ENCODE measurements around the gene PILRA.
"Not testable (repeated sequence)": the region's sequence is repeated elsewhere in the genome, so short reads cannot be mapped to it uniquely, and the experiment has no call there.

The PILRA gene

DNA sequence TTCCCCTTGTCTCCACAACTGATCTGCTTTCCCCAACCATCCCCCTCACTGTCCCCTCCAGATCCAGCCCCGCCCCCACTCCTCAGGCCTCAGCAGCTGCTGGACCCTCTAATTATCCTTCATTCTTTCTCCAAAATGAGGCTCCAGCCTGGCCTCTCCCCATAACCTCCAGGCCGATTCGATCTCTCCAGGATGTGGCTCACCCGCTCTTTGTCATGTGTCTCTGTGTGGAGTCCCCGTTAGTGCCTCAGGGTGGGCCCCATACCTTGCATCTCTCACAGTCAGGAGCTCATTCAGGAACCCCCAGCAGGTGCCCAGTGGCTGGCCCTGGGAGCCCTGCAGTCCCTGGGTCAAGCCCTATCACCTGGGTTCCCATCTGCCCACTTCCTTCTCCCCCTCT, 1.3 kb downstream of the PILRA start:
- DNase-seq (ENCODE audit: insufficient read length, low spot score) = no peak
- FAIRE-seq = no peak

DNA sequence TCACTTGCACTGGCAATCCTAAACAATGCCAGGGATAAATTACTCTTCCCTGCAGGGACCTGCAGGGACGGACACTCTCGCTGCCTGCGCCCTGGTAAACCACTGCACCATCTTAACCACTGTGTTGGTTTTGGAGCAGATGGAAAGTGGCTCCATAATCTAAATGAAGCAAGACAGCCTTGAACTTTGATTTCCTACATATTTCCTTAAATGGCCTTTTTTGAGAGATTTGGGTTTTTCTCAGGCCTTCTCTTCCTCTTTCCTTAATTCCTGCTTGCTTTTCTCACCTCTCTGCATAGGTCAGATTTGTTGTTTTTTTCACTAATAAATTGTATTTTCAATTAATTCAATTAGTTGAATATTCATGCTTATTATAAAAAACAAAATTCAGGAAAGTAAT, 2.8 kb downstream of the PILRA start:
- DNase-seq (ENCODE audit: insufficient read length, low spot score) (no peak), FAIRE-seq (no peak)

DNA sequence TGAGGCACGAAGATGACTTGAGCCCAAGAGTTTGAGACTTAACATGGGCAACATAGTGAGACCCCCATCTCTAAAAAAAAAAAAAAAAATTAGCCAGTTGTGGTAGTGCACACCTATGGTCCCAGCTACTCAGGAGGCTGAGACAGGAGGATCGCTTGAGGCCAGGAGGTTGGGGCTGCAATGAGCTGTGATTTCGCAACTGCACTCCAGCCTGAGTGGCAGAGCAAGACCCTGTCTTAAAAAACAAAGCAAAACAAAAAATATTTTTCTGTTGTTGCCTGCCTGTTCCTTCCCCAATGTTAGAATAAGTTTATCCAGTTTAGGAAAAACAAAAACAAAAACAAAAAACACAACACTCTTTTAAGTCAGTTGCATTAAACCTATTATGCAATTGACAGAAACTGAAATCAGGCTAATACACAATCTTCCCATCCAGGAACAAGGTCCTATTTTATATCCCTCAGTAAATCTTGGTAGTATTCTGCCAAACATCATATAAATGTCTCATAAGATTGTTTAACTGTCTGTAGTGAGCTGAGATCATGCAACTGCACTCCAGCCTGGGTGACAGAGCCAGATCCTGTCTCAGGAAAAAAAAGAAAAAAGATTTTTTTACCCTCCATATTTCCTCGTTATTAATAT, 4.9 kb downstream of the PILRA start:
- FAIRE-seq (no peak), DNase-seq (ENCODE audit: insufficient read length, low spot score) (no peak)

DNA sequence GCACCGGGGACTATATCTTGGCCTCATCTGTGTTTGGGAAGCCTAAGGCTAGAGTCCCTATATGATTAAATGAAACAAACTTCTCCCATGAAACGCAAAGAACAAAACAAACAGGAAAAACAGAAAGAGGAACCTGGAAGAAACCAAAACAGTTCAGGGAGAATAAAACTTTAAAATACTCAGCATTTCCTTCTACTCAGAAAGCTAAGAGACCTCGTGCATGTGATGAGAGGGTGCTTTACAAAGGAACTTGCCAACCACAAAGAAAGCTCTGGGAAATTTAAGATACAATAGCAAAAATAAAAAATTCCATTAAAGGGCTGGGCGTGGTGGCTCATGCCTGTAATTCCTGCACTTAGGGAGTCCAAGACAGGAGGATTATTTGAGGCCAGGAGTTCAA, 6.9 kb downstream of the PILRA start:
- DNase-seq (ENCODE audit: insufficient read length, low spot score) (no peak), FAIRE-seq (no peak)

DNA sequence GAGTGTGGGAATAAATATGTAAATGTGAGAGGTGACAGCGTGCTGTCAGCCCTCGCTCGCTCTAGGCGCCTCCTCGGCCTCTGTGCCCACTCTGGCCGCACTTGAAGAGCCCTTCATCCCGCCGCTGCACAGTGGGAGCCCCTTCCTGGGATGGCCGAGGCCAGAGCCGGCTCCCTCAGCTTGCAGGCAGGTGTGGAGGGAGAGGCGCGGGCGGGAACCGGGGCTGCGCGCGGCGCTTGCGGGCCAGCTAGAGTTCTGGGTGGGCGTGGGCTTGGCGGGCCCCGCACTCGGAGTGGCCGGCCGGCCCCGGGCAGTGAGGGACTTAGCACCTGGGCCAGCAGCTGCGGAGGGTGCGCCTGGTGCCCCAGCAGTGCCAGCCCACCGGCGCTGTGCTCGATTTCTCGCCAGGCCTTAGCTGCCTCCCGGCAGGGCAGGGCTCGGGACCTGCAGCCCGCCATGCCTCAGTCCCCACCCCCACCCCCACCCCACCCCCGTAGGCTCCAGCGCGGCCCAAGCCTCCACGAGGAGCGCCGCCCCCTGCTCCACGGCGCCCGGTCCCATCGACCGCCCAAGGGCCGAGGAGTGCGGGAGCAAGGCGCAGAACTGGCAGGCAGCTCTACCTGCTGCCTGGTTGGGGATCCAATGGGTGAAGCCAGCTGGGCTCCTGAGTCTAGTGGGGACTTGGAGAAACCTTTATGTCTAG, 8.4 kb downstream of the PILRA start:
- FAIRE-seq; DNase-seq (ENCODE audit: insufficient read length, low spot score): not testable (repeated sequence)

DNA sequence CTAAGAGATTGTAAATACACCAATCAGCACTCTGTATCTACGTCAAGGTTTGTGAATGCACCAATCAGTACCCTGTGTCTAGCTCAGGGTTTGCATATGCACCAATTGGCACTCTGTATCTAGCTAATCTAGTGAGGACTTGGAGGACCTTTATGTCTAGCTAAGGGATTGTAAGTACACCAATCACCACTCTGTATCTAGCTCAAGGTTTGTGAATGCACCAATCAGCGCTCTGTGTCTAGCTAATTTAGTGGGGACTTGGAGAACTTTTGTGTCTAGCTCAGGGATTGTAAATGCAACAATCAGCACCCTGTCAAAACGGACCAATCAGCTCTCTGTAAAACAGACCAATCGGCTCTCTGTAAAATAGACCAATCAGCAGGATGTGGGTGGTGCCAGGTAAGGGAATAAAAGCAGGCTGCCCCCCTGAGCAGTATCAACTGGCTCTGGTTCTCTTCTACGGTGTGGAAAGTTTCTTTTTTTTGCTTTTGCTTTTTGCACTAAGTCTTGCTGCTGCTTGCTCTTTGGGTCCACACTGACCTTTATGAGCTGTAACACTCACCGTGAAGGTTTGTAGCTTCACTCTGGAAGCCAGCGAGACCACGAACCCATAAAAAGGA, 9.1 kb downstream of the PILRA start:
- FAIRE-seq; DNase-seq (ENCODE audit: insufficient read length, low spot score): not testable (repeated sequence)

DNA sequence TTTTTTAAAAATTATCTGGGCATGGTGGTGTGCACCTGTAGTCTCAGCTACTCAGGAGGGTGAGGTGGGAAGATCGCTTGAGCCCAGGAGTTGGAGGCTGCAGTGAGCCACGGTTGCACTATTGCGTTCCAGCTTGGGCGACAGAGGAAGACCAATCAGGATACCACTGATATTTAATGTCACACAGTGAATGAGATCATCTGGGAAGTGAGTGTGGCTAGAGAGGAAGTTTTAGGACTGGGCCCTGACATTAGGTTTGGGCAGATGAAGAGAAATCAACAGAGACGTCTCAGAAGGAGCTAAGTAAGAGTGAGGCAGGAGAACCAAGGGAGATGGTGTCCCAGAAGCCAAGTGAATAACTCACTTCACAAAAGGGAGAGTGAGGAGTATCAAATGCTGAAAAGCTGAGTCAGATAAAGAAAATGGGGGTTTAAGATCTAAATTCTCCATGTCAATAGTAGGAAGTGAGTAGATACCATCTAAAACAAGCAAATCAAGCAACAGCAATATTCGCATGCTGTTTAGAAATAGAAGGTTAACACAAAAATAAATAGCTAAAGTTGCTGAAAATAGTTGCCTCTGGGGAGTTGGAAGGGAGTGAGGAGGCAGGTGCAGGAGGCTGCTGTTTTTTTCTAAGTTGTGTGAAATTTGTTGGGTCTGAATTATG, 11.5 kb downstream of the PILRA start:
- FAIRE-seq (no peak), DNase-seq (ENCODE audit: insufficient read length, low spot score) (no peak)

DNA sequence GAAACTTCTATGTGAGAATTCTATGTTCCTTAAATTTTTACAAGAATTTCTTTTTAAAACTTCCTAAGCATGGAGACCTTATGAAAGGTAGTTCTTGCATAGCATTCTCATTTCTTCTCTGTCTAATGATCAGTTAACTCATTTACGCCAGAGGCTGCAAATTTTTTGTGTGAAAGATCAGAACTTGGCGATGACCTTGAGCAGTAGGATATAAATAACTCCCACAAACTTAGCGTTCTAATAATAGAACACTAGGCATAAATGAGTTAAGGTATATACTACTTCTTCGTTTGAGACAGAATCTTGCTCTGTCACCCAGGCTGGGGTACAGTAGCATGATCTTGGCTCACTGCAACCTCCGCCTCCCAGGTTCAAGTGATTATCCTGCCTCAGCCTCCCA, 13.7 kb downstream of the PILRA start:
- no peak for FAIRE-seq
- DNase-seq (ENCODE audit: insufficient read length, low spot score) = no peak

DNA sequence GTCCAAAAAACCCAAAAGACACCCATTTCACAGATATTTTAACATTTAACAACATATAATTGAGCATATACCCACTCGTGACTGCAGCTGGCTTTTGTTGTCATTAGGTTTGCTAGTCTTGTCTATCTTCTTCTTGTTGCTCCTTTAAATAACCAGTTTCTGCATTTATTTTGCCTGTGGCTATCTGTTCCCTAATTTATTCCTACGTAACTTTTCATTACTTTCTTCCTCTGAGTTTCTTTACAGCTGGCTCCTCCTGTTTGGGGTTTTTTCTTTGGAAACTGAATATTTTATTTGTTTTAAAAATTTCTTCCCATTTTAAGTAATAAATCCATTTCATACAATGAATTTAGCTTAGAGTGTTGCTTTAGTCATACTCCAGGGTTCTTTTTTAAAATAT, 14.4 kb downstream of the PILRA start:
- no peak for FAIRE-seq
- DNase-seq (ENCODE audit: insufficient read length, low spot score) = no peak

DNA sequence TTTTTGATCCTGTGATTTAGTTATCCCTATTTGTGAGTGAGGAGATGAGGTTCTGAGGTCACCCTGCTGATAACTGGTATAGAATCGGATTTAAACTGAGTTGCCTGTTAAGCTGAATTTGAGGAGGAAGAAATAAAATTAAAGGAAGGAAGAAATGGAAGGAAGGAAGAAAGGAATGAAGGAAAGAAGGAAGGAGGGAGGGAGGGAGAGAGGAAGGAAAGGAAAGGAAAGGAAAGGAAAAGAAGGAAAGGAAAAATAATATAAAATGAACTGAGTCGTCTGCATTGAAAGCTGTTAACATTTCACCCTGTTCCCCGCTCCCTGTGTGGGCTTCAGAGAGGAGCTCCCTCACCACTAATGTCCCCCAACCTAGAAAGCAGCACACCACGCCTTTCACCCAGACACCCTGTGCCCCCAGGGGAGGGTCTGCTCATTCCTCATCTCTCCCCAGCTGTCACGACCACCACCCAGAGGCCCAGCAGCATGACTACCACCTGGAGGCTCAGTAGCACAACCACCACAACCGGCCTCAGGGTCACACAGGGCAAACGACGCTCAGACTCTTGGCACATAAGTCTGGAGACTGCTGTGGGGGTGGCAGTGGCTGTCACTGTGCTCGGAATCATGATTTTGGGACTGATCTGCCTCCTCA, 16.3 kb downstream of the PILRA start:
- DNase-seq (ENCODE audit: insufficient read length, low spot score) (no peak), FAIRE-seq (no peak)

DNA sequence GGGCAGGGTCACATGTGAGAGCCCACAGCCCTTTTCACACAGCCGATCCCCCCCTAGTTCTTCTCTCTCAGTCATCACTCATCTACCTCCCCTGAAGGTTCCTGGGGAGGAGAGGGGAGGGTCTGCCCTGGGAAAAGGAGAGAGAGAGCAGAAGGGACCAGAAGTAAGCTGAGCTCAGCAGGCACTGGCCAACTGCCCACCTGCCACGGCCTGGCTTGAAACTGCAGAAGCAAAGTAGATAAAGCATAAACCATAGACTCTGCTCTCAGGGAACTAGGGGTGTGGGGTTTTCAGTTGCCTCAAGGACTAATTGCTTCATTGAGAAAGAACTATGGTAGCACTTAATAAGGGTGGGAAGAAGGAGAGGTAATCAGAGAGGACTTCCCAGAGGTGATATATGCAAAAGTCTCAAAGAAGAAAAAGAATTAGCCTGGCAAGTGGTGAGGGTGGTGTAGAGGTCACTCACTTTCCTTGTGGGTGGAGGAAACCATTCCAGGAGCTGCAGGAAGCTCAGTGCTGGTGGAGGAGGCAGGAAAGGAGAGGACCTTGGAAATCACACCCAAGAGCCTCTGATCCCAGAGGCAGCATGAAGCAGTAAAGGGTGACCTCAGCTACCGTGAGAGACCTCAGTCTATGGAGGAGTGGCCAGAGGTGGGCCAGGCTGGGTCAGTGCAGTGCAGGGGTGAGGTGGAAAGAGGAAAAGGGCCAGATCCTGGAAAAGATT, 17.2 kb downstream of the PILRA start:
- no peak for FAIRE-seq
- DNase-seq (ENCODE audit: insufficient read length, low spot score) = no peak

DNA sequence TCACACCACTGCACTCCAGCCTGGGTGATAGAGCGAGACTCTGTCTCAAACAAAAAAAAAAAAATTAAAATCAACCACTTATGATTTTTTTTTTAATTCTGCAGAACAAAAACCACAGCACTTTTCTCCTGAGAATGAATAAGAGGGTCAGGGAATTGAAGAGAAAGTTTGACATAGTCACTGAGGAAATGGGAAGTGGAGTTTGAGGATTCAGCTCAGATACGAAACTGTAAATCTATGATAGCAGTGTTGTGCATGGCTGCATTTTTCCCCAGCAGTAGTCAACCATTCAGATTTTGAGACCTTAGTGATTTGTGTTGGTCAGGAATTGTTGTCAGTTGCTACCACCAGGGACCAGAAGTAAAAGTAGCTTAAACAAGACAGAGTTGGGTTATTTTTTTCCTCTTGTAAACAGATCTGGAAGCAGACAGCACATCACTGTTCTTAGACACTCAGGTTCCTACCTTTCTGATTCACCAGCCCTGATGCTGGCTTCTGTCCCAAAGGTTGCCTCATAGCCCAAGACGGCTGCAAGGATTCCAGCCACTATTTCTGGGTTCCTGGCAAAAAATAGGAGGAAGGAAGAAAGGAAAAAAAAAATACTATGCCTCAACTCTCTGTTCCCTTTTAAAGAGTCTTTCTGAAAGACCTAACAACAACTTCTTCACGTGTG, 20.1 kb downstream of the PILRA start:
- DNase-seq (ENCODE audit: insufficient read length, low spot score) (no peak), FAIRE-seq (no peak)

DNA sequence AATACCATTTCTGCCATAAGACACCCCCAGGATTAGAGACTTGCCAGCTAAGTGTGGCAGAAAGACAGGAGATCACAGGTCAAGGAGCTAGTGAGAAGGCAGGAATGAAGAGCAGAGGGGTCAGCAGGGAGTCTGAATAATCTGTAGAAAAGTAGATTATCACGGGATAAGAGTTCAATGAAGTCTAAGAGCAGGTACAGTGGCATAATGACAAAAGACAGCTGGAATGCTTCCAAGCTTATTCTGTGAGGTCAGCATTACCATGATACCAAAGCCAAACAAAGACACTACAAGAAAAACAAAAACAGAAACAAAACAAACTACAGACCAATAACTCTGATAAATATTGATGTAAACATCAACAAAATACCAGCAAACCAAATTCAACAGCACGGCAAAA, 20.8 kb downstream of the PILRA start:
- FAIRE-seq (no peak), DNase-seq (ENCODE audit: insufficient read length, low spot score) (no peak)

DNA sequence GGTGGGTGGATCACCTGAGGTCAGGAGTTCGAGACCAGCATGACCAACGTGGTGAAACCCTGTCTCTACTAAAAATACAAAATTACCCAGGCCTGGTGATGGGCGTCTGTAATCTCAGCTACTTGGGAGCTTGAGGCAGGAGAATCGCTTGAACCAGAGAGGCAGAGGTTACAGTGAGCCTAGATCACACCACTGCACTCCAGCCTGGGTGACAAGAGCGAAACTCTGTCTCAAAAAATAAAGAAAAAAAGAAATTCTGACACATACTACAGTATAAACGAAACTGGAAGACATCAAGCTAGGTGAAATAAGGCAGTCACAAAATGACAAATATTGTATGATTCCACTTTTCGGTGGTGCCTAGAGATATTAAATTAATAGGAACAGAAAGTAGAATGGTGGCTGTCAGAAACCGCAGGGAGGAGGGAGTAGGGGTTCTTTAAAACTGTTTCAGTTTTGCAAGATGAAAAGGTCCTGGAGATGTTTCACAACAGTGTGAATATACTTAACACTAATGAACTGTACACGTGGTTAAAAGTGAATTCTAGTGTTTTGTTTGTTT, 23.2 kb downstream of the PILRA start:
- DNase-seq (ENCODE audit: insufficient read length, low spot score) (no peak), FAIRE-seq (no peak)

DNA sequence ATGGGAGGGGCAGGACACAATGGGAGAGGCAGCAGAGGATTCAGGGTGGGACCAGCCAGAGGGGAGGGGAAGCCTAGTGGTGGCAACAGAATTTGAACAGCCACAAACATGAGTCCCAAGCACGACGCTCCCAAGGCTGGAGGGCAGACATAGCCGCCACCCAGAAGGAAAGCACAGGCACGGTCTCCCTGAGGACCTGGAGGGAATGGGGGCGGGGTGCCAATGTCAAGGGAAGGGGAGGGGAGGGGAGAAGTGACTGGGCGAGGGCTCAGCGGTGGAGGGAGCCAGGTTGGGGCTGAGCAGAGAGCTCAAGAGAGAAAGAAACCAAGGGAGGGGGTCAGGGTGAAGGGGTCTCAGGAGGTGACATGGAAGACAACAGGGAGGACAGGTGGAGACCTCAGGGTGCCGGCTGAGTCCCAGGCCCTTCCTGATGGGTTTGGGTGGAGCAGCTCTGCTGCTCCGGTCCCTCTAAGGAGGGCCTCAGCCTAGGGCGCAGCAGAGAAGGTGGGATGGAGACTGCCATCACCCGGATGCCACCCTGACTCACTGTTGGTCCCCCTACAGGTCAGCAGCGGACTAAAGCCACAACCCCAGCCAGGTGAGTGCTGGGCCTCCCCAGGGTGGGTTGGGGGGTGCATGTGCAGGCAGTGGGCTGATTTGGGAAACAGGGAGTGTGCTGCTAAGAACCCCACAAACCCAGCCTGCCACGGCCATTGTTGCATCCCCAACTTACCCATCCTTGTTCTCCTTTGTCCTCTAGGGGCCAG, 24.2 kb downstream of the PILRA start:
- FAIRE-seq (no peak), DNase-seq (ENCODE audit: insufficient read length, low spot score) (no peak)

DNA sequence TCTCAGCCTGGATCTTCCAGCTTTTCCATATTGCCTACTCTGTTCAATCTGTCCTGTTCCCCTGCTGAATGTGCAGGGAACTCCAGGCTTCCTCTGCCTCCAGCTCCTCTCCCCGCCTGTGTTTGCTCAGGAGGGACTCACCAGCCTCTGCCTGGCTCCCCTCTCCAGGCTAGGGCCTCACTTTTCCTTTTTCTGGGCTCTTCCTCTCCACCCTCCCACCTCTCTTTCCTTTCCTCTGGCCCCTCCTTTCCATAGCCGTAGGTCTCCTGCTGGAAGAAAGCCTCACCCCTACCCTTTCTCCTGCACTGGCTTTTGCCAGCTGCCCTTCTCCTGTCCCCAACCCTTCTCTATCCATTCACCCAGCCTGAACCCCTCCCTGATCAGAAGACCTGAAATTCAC, 25.0 kb downstream of the PILRA start:
- no peak for FAIRE-seq
- no peak for DNase-seq (ENCODE audit: insufficient read length, low spot score)

DNA sequence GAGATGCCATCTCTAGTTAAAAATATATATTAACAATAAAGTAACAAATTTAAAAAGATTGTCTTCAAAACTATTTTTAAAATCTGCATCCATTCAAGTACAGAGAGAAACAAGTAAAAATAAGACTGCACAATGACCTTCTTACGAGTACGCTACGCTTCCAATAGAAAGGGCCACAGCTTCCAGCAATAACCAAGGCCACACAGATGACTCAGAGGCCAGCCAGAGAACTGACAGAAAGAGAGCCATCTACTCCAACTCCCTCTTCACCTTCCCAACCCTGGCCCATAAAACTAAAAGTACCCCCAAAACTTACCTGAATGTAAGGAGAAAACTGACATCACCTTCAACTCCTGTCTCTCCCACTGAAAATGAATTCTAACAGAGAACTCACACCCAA, 26.8 kb downstream of the PILRA start:
- DNase-seq (ENCODE audit: insufficient read length, low spot score) (no peak), FAIRE-seq (no peak)

DNA sequence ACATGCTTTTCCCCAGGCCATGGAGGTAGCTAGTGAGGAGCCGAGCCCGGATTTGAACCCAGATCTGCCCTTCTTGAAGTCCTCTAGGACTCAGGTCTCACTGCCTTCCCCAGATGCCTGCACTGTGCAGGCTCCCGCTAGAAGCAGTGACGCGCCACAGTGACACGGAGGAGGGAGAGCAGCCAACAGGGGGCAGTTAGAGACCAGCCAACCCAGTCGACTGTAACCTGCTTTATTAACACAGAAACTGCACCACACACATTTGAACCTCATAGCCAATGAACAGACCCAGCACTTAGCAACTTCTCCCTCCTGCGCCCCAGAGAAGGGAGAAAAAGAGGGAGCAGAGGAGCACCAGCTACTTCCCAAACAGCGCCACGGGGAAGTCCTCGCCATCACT, 27.4 kb downstream of the PILRA start:
- no peak for FAIRE-seq

DNA sequence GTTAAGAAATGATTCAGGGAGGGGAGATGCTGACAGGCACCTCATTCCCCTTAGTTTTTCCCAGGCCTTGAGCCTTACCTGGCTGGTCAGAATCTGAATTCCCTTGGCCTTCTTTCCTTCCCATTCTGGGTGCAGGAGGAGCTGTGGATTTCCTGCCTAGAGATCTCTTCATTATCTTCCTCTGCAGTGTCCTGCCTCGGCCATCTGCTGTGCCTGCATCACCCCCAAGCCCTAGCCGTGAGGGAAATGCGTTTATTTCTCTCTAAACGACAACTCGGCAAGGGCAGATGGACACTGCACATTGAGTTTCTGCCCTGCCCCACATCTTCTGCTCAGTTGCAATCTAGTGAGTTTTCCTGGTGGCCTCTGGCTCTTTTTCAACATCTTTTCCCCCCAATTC, 28.5 kb downstream of the PILRA start:
- no peak for DNase-seq (ENCODE audit: insufficient read length, low spot score)
- no peak for FAIRE-seq

More for the DNA sequence above, 27.4 kb downstream of the PILRA start:
- no peak for DNase-seq (ENCODE audit: insufficient read length, low spot score)
